ENCODE measurements around the gene ALX4.

The ALX4 gene

DNA sequence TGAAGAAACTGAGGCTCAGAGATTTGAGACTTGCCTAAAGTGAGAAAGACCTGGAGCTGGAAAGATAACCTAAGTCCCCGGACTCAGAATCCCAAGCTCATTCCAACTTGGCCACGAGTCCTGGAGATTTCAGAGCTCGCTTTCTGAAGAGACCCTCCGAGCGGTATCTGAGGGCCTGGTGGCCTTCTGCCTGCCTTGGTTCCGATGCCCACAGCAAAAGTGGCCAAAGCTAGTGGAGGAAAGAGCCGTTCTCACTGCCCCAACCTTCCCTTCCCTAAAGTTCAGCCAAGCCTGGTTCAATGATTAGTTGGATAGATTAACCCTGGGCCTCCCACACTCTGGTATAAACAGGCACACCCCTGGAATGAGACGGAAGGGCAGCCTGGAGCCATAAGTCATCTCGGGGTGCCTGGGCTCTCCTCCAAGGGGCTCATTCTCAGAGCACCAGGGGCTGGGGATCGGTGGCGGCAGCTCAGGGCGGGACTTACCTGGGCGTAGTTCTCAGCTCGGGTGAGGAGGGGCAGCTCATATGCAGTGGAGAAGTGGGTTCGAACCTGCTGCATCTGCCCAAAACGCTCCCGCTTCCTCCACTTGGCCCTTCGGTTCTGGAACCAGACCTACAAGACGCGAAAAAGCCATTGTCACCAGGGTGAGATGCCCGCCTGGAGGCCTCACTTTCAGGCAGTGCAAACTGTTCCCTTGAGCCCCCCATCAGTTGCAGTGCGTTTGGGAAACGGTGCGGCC is 42.8 kb downstream of the ALX4 start:
- TF ChIP-seq, protein P1, sequence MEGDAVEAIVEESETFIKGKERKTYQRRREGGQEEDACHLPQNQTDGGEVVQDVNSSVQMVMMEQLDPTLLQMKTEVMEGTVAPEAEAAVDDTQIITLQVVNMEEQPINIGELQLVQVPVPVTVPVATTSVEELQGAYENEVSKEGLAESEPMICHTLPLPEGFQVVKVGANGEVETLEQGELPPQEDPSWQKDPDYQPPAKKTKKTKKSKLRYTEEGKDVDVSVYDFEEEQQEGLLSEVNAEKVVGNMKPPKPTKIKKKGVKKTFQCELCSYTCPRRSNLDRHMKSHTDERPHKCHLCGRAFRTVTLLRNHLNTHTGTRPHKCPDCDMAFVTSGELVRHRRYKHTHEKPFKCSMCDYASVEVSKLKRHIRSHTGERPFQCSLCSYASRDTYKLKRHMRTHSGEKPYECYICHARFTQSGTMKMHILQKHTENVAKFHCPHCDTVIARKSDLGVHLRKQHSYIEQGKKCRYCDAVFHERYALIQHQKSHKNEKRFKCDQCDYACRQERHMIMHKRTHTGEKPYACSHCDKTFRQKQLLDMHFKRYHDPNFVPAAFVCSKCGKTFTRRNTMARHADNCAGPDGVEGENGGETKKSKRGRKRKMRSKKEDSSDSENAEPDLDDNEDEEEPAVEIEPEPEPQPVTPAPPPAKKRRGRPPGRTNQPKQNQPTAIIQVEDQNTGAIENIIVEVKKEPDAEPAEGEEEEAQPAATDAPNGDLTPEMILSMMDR (IDR thresholded peaks at IDR 0.05): no peak

GRCh38 chr11:44266056-44266780 is 43.7 kb downstream of the ALX4 start:
- TF ChIP-seq, protein P1 (IDR thresholded peaks at IDR 0.05): no peak

DNA sequence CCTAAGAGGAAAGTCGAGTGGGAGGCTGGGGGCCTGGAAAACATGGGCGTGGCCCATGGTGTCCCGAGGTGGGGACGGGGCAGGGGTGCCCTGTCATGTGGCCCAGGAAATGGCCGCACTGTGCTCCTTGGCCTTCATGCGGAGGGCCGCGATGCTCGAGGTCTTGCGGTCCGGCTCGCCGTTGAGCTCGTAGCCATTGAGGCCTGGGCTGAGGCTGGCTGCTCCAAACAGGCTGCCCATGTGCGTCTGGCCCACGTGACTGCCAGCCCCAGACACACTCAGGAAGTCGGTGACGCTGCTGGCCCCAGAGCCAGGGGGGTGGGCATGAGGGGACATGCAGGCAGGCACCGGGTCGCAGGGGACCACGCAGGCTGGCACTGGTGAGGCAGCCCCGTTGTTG is 45.2 kb downstream of the ALX4 start:
- TF ChIP-seq, protein P1 (IDR thresholded peaks at IDR 0.05): no peak

- TF ChIP-seq, protein P1 (IDR thresholded peaks at IDR 0.05): no peak
These were observed 45.5 kb downstream of the ALX4 start for GRCh38 chr11:44264438-44264749.

GRCh38 chr11:44263738-44264437 is 46.1 kb downstream of the ALX4 start:
- TF ChIP-seq, protein P1 (IDR thresholded peaks at IDR 0.05): no peak

- TF ChIP-seq, protein P1 (IDR thresholded peaks at IDR 0.05): no peak
These were observed 47.9 kb downstream of the ALX4 start for GRCh38 chr11:44261800-44262591.

GRCh38 chr11:44260081-44260480 is 49.9 kb downstream of the ALX4 start:
- TF ChIP-seq, protein P1 (IDR thresholded peaks at IDR 0.05): no peak
